Measurements from ENCODE around the gene CELSR2.
"Not testable (repeated sequence)": the region's sequence is repeated elsewhere in the genome, so short reads cannot be mapped to it uniquely, and the experiment has no call there.

The CELSR2 gene

DNA sequence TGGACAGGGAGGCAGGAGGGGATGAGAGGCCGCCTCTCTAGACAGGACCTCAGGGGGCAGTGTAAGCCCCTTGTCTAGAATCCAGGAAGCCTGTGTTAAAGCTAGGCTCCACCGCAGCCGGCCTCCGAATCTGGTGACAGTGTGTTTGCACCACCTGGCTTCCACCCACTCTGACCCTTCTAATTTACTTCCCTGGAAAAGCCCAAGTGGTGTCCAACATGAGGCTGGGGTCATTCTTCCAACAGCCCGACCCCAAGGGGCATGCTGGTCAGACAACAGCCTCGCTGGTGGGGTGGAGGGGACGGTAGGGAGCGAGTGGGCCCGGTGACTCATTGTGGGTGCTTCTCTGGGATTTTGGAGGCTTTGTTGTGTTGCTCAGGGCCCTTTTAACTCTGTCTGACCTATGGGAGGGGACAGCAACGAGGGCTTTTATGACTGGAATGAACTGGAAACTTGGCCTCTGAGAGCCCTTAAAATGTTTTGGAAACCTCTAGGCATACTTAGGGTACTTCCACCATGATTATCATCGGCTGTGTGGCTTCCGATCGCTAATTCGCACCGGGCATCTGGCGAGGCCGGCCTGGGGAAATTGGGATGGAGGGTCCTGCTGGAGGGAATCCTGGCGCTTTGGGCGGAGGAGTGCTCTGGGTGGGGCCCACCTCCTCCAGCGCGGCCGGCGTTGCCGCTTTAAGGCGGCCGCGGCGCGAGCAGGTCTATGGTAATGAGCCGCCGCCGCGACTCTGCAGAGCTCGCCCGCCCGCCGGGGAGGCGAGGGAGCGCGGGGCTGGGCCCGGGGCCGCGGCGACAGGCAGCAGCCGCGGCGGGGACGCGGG lies at the start of gene CELSR2:
TSS of gene CELSR2 (plus strand) at position 743 of the 833 bp plus-strand sequence. CDS start 541 bp downstream, outside the sequence.
- DNase-seq (ENCODE audit: low spot score) (peak; percentile 96), FAIRE-seq (no peak)

DNA sequence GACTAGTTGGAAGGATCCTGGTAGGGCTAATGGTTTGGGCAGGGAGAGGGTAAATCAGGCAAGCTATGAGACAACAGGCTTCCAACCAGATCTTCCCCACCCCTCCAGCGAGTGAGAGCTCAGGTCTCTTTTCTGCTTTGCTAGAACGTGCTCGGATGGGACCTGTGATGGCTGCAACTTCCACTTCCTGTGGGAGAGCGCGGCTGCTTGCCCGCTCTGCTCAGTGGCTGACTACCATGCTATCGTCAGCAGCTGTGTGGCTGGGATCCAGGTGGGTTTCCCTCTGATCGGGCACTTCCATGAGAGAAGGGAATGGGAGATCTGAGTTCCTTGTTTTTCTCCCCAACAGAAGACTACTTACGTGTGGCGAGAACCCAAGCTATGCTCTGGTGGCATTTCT lies 49.6 kb upstream of the CELSR2 start:
- DNase-seq (ENCODE audit: low spot score) (no peak), FAIRE-seq (no peak)

- FAIRE-seq (no peak), DNase-seq (ENCODE audit: low spot score) (peak; percentile 84)
Measured at GRCh38 chr1:109201123-109201703, 48.1 kb upstream of the CELSR2 start.

- FAIRE-seq, result no peak
- no peak for DNase-seq (ENCODE audit: low spot score)
Measured at GRCh38 chr1:109204484-109204883, 44.9 kb upstream of the CELSR2 start.

DNA sequence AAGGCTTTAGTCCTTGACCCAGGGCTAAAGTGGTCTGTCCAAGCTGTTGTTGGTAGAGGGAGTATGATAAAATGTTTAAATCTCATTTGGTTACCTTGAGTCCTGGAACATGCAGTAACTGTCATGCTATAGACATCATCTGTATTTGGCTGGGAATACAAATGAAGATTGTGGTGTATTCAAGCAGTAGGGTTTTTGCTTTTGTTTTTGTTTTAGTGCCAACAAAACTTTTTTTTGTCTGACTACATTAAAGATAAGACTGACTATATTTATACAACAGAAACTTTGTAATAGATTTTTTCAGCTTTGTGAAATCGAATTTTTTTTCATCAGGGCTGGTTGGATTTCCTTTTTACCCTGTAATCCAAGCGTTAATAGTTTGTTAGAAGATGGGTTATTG lies 43.0 kb upstream of the CELSR2 start:
- DNase-seq (ENCODE audit: low spot score) (no peak), FAIRE-seq (no peak)

GRCh38 chr1:109207467-109208103 lies 41.8 kb upstream of the CELSR2 start:
- DNase-seq (ENCODE audit: low spot score) (no peak), FAIRE-seq (no peak)

DNA sequence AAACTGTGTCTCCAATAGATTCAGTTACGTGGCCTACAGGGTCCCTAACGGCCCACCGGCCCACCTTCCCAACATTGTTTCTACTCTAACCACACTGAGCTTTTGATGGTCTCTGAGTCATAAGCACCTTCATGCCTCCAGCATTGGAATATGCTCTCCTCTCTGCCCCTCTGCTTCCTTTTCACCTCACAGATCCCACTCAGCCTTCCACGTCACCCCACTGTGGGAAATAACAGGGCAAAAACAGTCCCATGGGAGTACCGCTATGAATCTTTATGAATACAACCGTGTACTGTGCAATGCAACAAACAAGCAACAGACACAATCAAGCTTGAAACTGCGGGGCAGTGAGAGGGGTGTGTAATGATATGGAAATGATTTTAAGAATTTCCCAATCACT lies 40.9 kb upstream of the CELSR2 start:
- DNase-seq (ENCODE audit: low spot score) (no peak), FAIRE-seq (no peak)

GRCh38 chr1:109208836-109209463 lies 40.4 kb upstream of the CELSR2 start:
- peak; percentile 48 for DNase-seq (ENCODE audit: low spot score)
- FAIRE-seq, result no peak

- peak; percentile 23 for FAIRE-seq
Measured at GRCh38 chr1:109210058-109210457, 39.3 kb upstream of the CELSR2 start.

GRCh38 chr1:109213345-109213823 lies 36.0 kb upstream of the CELSR2 start:
- DNase-seq (ENCODE audit: low spot score), result no peak
- no peak for FAIRE-seq

More at GRCh38 chr1:109210058-109210457, 39.3 kb upstream of the CELSR2 start:
- DNase-seq (ENCODE audit: low spot score), result no peak

DNA sequence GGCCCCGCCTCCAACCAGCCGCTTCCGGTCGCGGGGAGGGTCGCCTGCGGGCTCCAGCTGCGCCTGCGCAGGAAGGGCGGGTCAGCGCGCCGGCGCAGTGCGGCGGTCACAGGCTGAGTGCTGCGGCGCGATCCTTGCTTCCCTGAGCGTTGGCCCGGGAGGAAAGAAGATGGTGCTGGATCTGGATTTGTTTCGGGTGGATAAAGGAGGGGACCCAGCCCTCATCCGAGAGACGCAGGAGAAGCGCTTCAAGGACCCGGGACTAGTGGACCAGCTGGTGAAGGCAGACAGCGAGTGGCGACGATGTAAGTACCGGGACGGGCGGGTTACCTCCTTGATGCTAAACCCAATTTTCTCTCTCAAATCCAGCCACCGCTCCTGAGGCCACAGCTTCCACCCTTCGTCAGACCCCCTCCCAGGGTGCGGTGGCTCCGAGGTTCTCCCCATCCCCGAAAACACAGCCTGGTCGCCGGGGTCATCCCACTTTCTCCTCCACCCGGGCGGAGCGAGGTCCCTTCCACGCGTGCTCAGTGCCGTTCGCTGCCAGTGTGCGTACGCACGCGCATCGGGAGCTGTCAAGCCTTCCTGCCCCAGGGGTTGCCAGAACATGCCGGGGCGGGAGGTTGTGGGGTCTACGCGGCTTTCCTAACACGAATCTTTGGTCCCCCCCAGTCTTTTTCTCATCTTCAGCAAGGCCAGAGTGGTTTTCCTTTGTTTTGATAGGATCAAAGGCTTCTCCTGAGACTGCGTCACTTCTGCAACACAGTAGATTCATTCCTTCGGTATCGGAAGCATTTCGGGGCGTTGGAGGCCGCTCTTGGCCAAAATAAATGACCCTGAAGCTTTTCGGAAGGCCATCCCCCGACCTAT lies 35.3 kb upstream of the CELSR2 start, which contains the start of gene SARS1:
TSS of gene SARS1 (plus strand) at position 95 of the 870 bp plus-strand sequence. CDS start at position 170, 75 bp downstream.
- FAIRE-seq (peak; percentile 85), DNase-seq (ENCODE audit: low spot score) (peak; percentile 98)

- peak; percentile 66 for DNase-seq (ENCODE audit: low spot score)
- no peak for FAIRE-seq
Measured at GRCh38 chr1:109214695-109215623, 34.4 kb upstream of the CELSR2 start.

- DNase-seq (ENCODE audit: low spot score), result no peak
- FAIRE-seq, result no peak
Measured at GRCh38 chr1:109216662-109217061, 32.7 kb upstream of the CELSR2 start.

- FAIRE-seq (no peak), DNase-seq (ENCODE audit: low spot score) (no peak)
Measured at GRCh38 chr1:109218516-109218915, 30.8 kb upstream of the CELSR2 start.

DNA sequence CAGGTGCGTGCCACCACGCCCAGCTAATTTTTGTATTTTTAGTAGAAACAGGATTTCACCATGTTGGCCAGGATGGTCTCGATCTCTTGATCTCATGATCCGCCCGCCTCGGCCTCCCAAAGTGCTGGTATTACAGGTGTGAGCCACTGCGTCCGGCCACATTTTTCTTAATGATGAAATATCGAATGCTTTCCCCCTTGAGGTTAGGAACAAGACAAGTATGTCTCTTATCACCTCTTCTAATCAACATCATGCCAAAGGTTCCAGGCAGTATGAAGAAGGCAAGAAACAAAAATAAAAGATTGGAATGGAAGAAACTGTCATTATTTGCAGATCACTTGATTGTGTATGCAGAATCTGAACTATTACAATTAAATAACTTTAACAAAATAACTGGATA lies 28.1 kb upstream of the CELSR2 start:
- not testable (repeated sequence) for FAIRE-seq; DNase-seq (ENCODE audit: low spot score)

DNA sequence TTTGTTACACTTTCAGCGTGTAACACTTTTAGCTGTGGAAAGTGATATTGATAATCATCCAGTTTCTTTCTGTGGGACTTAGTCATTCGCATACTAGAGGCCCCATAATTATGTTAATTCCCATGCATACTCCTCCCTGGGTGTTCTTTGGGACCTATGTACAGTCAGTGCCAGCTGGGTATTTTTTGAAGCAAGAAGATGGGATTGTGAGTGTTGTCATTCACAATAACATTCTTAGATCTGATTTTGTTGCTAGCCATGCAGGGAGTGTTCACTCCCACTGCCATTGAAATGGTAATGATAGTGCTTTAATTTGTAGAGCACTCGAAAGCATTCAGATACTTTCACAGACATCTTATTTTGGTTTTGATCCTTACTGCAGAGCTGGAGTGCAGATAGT lies 24.0 kb upstream of the CELSR2 start:
- peak; percentile 17 for FAIRE-seq
- DNase-seq (ENCODE audit: low spot score), result no peak

DNA sequence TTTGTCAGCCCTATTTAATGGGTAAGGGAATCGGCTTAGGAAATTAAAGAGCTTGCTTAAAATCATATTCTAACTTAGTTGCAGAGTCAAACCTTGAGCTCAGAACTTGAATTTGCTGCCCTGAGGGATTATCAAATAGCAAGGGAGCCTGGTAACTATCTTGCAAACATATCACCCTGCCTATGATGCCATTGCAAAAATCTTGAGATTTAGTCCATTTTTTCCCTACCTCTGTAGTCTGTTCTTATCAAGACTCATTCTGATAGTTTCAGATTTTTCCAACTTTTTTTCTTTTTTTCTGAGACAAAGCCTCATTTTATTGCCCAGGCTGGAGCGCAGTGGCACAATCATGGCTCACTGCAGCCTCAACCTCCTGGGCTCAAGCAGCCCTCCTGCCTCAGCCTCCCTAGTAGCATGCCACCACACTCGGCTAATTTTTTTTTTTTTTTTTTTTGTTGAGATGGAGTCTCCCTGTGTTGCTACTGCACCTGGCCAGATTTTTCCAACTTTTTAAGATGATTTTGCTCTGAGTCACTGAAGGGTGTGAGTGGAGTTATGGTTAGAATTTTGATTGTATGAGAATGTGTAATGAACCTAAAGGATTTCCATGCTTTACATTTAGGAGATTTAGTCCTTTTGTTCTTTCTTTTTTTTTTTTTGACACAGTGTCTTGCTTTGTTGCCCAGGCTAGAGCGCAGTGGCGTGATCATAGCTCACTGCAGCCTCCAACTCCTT lies 23.5 kb upstream of the CELSR2 start:
- peak; percentile 53 for DNase-seq (ENCODE audit: low spot score)
- FAIRE-seq, result no peak

GRCh38 chr1:109228167-109228566 lies 21.2 kb upstream of the CELSR2 start:
- FAIRE-seq, result no peak
- no peak for DNase-seq (ENCODE audit: low spot score)
